GM21526 (cell line): ENCODE data around the gene OLFML1.
"Not testable (repeated sequence)": the region's sequence is repeated elsewhere in the genome, so short reads cannot be mapped to it uniquely, and the experiment has no call there.

Source experiments
- ATAC-seq: cut with Tn5 transposase; IDR thresholded peaks from one replicate; pipeline ENCODE4 v1.9.1; 2021; ENCODE audit warnings: moderate library complexity; ENCODE audit not compliant: unreplicated experiment, low FRiP score

The OLFML1 gene

GRCh38 chr11:7509966-7510365 lies 24.7 kb downstream of the OLFML1 start:
- no peak for ATAC-seq

- no peak for ATAC-seq
Observed at GRCh38 chr11:7511401-7511800, 26.1 kb downstream of the OLFML1 start.

GRCh38 chr11:7512525-7513233 lies 27.4 kb downstream of the OLFML1 start:
- ATAC-seq = peak; percentile 61

GRCh38 chr11:7513234-7514098 lies 28.2 kb downstream of the OLFML1 start, which contains the start of gene PPFIBP2:
Gene PPFIBP2, plus strand, starts transcription at chr11:7513999. Its CDS starts 35,477 bp downstream, at chr11:7549476.
- peak; percentile 69 for ATAC-seq

GRCh38 chr11:7514099-7514591 lies 28.8 kb downstream of the OLFML1 start:
- no peak for ATAC-seq

GRCh38 chr11:7515447-7515886 lies 30.2 kb downstream of the OLFML1 start:
- ATAC-seq = no peak

GRCh38 chr11:7516475-7516874 lies 31.2 kb downstream of the OLFML1 start:
- no peak for ATAC-seq

GRCh38 chr11:7517743-7518142 lies 32.4 kb downstream of the OLFML1 start:
- ATAC-seq = not testable (repeated sequence)

GRCh38 chr11:7518811-7519562 lies 33.7 kb downstream of the OLFML1 start:
- no peak for ATAC-seq

GRCh38 chr11:7520011-7520942 lies 35.0 kb downstream of the OLFML1 start:
- peak; percentile 35 for ATAC-seq

GRCh38 chr11:7520981-7521487 lies 35.7 kb downstream of the OLFML1 start:
- peak; percentile 82 for ATAC-seq

GRCh38 chr11:7522121-7522520 lies 36.8 kb downstream of the OLFML1 start:
- ATAC-seq = no peak

- ATAC-seq = no peak
Observed at GRCh38 chr11:7522546-7522945, 37.2 kb downstream of the OLFML1 start.

GRCh38 chr11:7523416-7524210 lies 38.3 kb downstream of the OLFML1 start:
- no peak for ATAC-seq

GRCh38 chr11:7524462-7525235 lies 39.3 kb downstream of the OLFML1 start:
- ATAC-seq = no peak

- ATAC-seq = no peak
Observed at GRCh38 chr11:7525424-7525823, 40.1 kb downstream of the OLFML1 start.

- ATAC-seq = peak; percentile 39
Observed at GRCh38 chr11:7527029-7527428, 41.7 kb downstream of the OLFML1 start.

- ATAC-seq = no peak
Observed at GRCh38 chr11:7528514-7529049, 43.3 kb downstream of the OLFML1 start.
